ENCODE data around the gene AP1G1. TPM values are rescaled to one million over a fixed set of nuclear protein-coding genes. Genes with fewer than 3 reads are reported as not detected.
A peak's percentile ranks its signal among the peaks of the same experiment; 100 is the strongest.

Gene AP1G1
- total RNA-seq, 4 donors from 2014 or later: 74.0 to 114 (median 96.9) TPM

GRCh38 chr16:71727551-71728324, 80.9 kb downstream of the AP1G1 start:
- Histone ChIP-seq H3K9me3 (no peaks in the 10 kb centered on the region), H3K4me3 (replicated peaks in 1 of 3) (no peak overlapping the region), H3K4me1 (peaks cover 6% of the 10 kb centered on the region in 2 donors), H3K36me3 (peaks cover 14 to 16% of the 10 kb centered on the region in 2 donors), H3K27me3 (no peaks in the 10 kb centered on the region), H3K27ac (no peak overlapping the region)
- 86 to 87% methylated on average over 8 of the region's 8 CpGs for WGBS, 2 donors
- TF ChIP-seq CTCF (IDR thresholded peaks at IDR 0.05) (no peak), POLR2A (IDR thresholded peaks at IDR 0.05) (no peak)
- intact Hi-C loops (cut with DNase I): no loop called here
- DNase-seq: no peak

GRCh38 chr16:71726476-71727315, 81.9 kb downstream of the AP1G1 start:
- TF ChIP-seq CTCF (IDR thresholded peaks at IDR 0.05) (no peak), POLR2A (IDR thresholded peaks at IDR 0.05) (no peak)
- no peak for DNase-seq
- Histone ChIP-seq H3K36me3 (peaks cover 4 to 5% of the 10 kb centered on the region in 2 donors), H3K4me1 (peaks cover 13 to 15% of the 10 kb centered on the region in 2 donors), H3K27me3 (no peaks in the 10 kb centered on the region), H3K27ac (no peak overlapping the region), H3K9me3 (no peaks in the 10 kb centered on the region), H3K4me3 (replicated peaks in 1 of 3) (no peak overlapping the region)
- intact Hi-C loops (cut with DNase I): no loop called here
- 78 to 85% methylated on average over 4 of the region's 4 CpGs for WGBS, 2 donors

- TF ChIP-seq POLR2A (IDR thresholded peaks at IDR 0.05) (no peak), CTCF (IDR thresholded peaks at IDR 0.05) (no peak)
- intact Hi-C loops (cut with DNase I): no loop called here
- no peaks in the 10 kb centered on the region for H3K27me3 ChIP-seq
- 17 to 19% methylated on average over 10 of the region's 10 CpGs for WGBS, 2 donors
- peak within 1 kb of the TSS; percentile 73 to 96 (median 87) for H3K27ac ChIP-seq
- DNase-seq: no peak
- no peaks in the 10 kb centered on the region for H3K36me3 ChIP-seq
- H3K4me1 ChIP-seq: peaks cover 29 to 31% of the 10 kb centered on the region in 2 donors
- H3K4me3 ChIP-seq (replicated peaks in 1 of 3): peak within 1 kb of the TSS; percentile 13 to 95 (median 56)
- no peaks in the 10 kb centered on the region for H3K9me3 ChIP-seq
Observed at GRCh38 chr16:71724320-71724751, 84.3 kb downstream of the AP1G1 start, which contains the start of gene PHLPP2. Gene PHLPP2 (minus strand): TSS chr16:71724701. CDS start chr16:71714795, 9,906 bp downstream.

GRCh38 chr16:71723537-71724319, 84.9 kb downstream of the AP1G1 start:
- peak; percentile 82 to 85 for DNase-seq
- Histone ChIP-seq H3K27me3 (no peaks in the 10 kb centered on the region), H3K27ac (peak overlapping the region; percentile 73 to 96 (median 87)), H3K4me1 (peaks cover 32 to 37% of the 10 kb centered on the region in 2 donors), H3K4me3 (replicated peaks in 1 of 3) (peak overlapping the region; percentile 13 to 95 (median 56)), H3K36me3 (no peaks in the 10 kb centered on the region), H3K9me3 (no peaks in the 10 kb centered on the region)
- TF ChIP-seq POLR2A (IDR thresholded peaks at IDR 0.05): peak in 1 of 2 donors; percentile 79
- TF ChIP-seq CTCF (IDR thresholded peaks at IDR 0.05): peak in 3 of 6 experiments; percentile 15 to 45 (median 26)
- intact Hi-C loops (cut with DNase I): no loop called here
- WGBS, 2 donors: 0 to 1% methylated on average over 24 of the region's 104 CpGs

Data from thyroid gland (tissue), 4 donors.